ENCODE results near the gene KIF1C. TPM values are rescaled to one million over a fixed set of nuclear protein-coding genes. Genes with fewer than 3 reads are reported as not detected.
A peak's percentile ranks its signal among the peaks of the same experiment; 100 is the strongest.

KIF1C gene
- polyA plus RNA-seq, 3 donors: 76.2 to 94.4 (median 92.0) TPM

- DNase-seq (ENCODE audit: low read depth in 3 of 3, low spot score in 2 of 3): no peak
These were observed 29.2 kb upstream of the KIF1C start for GRCh38 chr17:4968486-4969046.

- DNase-seq (ENCODE audit: low read depth in 3 of 3, low spot score in 2 of 3): no peak
These were observed 28.7 kb upstream of the KIF1C start for GRCh38 chr17:4969047-4969550.

GRCh38 chr17:4969551-4970173 lies 28.1 kb upstream of the KIF1C start:
- no peak for DNase-seq (ENCODE audit: low read depth in 3 of 3, low spot score in 2 of 3)

GRCh38 chr17:4970273-4970672 lies 27.5 kb upstream of the KIF1C start:
- no peak for DNase-seq (ENCODE audit: low read depth in 3 of 3, low spot score in 2 of 3)

GRCh38 chr17:4971826-4972225 lies 25.9 kb upstream of the KIF1C start:
- DNase-seq (ENCODE audit: low read depth in 3 of 3, low spot score in 2 of 3): no peak

GRCh38 chr17:4972322-4972721 lies 25.4 kb upstream of the KIF1C start:
- DNase-seq (ENCODE audit: low read depth in 3 of 3, low spot score in 2 of 3): no peak

GRCh38 chr17:4972752-4973151 lies 25.0 kb upstream of the KIF1C start:
- no peak for DNase-seq (ENCODE audit: low read depth in 3 of 3, low spot score in 2 of 3)

- DNase-seq (ENCODE audit: low read depth in 3 of 3, low spot score in 2 of 3): no peak
These were observed 24.3 kb upstream of the KIF1C start for GRCh38 chr17:4973256-4974114.

GRCh38 chr17:4974115-4974670 lies 23.6 kb upstream of the KIF1C start:
- no peak for DNase-seq (ENCODE audit: low read depth in 3 of 3, low spot score in 2 of 3)

- DNase-seq (ENCODE audit: low read depth in 3 of 3, low spot score in 2 of 3): no peak
These were observed 19.0 kb upstream of the KIF1C start for GRCh38 chr17:4978726-4979125.

- peak in 1 of 3 donors; percentile 74 for DNase-seq (ENCODE audit: low read depth in 3 of 3, low spot score in 2 of 3)
These were observed 17.0 kb upstream of the KIF1C start for GRCh38 chr17:4980644-4981216.

GRCh38 chr17:4982305-4982704 lies 15.4 kb upstream of the KIF1C start:
- DNase-seq (ENCODE audit: low read depth in 3 of 3, low spot score in 2 of 3): no peak

GRCh38 chr17:4986403-4986802 lies 11.3 kb upstream of the KIF1C start:
- no peak for DNase-seq (ENCODE audit: low read depth in 3 of 3, low spot score in 2 of 3)

- DNase-seq (ENCODE audit: low read depth in 3 of 3, low spot score in 2 of 3): peak in 1 of 3 donors; percentile 55
These were observed 10.6 kb upstream of the KIF1C start, which contains the start of gene CAMTA2 for GRCh38 chr17:4986951-4987766. TSS of gene CAMTA2 (minus strand) at chr17:4987675. CDS start at chr17:4986222, 1,453 bp downstream.

GRCh38 chr17:4987767-4988567 lies 9.8 kb upstream of the KIF1C start:
- no peak for DNase-seq (ENCODE audit: low read depth in 3 of 3, low spot score in 2 of 3)

GRCh38 chr17:4994081-4994595 lies 3.6 kb upstream of the KIF1C start:
- no peak for DNase-seq (ENCODE audit: low read depth in 3 of 3, low spot score in 2 of 3)

- DNase-seq (ENCODE audit: low read depth in 3 of 3, low spot score in 2 of 3): no peak
These were observed 429 bp downstream of the KIF1C start for GRCh38 chr17:4998027-4998731.

GRCh38 chr17:4998732-4999429 lies 1.1 kb downstream of the KIF1C start:
- no peak for DNase-seq (ENCODE audit: low read depth in 3 of 3, low spot score in 2 of 3)
